BE2C (cell line): ENCODE results near the gene NCBP1.

Source experiments
- DNase-seq: peaks from one replicate; pipeline ENCODE4 v3.0.0-alpha.2; 2020
- H3K27me3 ChIP-seq: fragments of 250-450 bp; sonication (Bioruptor Pico); 2 replicates; pipeline ENCODE4 v1.5.1; 2020; ENCODE audit warnings: mild to moderate bottlenecking
- H3K36me3 ChIP-seq: fragments of 250-450 bp; sonication (Bioruptor Pico); 2 replicates; pipeline ENCODE4 v1.5.1; 2020; ENCODE audit warnings: mild to moderate bottlenecking
- H3K4me1 ChIP-seq: fragments of 250-450 bp; sonication (Bioruptor Pico); 2 replicates; pipeline ENCODE4 v1.5.1; 2020
- H3K4me3 ChIP-seq: 2 replicates; pipeline ENCODE4 v1.5.1; 2011; ENCODE audit warnings: low read depth, low read length
- H3K9me3 ChIP-seq: fragments of 250-450 bp; sonication (Bioruptor Pico); 2 replicates; pipeline ENCODE4 v1.5.1; 2020
- CTCF ChIP-seq: IDR thresholded peaks from 2 replicates; pipeline ENCODE4 v1.5.1; 2012; ENCODE audit warnings: mild to moderate bottlenecking, low read depth, low read length

Gene NCBP1

DNA sequence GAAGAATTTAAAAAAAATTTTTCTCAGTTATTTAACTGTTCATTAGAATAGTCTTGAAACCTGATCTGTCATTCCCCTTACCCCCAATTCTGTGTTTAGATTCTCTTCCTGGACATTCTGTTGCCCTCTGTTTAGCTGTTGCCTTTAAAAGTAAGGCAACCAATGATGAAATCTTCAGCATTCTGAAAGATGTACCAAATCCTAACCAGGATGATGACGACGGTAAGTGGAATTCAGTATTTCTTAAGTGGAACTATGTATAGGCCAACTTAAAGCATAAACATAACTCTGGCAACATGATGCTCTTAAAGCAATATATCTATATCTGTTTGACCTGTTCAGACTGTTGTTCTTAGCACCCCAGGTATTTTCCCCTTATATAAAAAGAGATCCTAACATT, 27.2 kb downstream of the NCBP1 start:
- Histone ChIP-seq H3K27me3 (no peaks in the 10 kb centered on the region), H3K4me3 (no peak overlapping the region), H3K4me1 (no peaks in the 10 kb centered on the region), H3K9me3 (no peaks in the 10 kb centered on the region), H3K36me3 (peaks cover 88% of the 10 kb centered on the region)
- DNase-seq, result no peak
- no peak for TF ChIP-seq CTCF

DNA sequence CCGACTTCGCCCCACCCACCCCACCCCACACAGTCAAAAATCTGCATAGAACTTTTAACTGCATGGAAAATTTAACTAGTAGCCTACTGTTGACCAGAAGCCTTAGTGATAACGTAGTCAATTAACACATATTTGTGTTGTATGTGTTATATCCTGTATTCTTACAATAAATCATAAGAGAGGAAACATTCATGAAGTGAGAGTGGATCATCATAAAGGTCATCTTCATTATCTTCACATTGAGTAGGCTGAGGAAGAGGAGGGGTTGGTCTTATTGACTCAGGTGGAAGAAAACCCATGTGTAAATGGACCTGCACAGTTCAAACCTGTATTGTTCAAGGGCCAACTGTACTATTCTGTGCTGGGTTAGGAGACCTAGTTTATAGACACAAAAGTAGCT, 32.1 kb downstream of the NCBP1 start:
- H3K4me3 ChIP-seq, result no peak overlapping the region
- no peak for DNase-seq
- H3K27me3 ChIP-seq, result no peaks in the 10 kb centered on the region
- TF ChIP-seq CTCF, result no peak
- peaks cover 3% of the 10 kb centered on the region; the same call in 1 of the 2 replicates for H3K4me1 ChIP-seq
- H3K9me3 ChIP-seq, result no peaks in the 10 kb centered on the region
- H3K36me3 ChIP-seq, result peaks cover 94% of the 10 kb centered on the region

DNA sequence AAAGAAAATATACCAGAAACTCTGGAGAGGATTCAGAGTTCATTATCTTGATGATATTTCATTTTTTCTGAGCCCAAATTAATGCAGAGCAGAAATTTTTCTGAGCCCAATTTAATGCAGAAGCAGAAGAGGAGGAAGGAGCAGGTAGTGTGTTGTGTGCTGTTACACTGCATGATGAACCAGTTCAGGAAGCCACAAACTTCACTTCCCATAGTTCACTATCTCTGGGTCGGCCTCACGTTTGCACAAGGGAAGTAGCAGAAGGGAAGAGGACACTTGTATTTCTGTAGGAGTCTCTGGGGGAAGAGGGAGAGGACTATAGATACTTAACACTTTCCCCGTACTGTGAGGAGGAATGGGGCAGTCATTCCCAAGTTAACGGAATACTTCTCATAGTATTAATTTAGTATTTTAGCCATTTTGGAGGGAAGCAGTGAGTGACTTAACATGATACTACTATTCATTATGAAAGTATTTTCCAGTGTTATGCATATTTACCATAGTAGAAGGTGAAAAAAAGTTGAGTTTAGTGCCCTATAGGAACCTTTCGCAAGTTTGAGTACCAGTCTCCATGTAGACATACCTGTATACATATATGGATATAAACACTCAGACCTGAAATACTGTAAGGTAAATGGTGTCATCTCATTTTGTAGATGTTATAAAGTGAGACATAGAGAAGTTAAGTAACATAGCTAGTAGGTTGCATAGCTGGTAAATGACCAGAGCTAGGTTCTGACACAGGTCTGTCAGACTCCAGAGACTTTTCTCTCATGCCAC, 33.5 kb downstream of the NCBP1 start:
- Histone ChIP-seq H3K9me3 (no peaks in the 10 kb centered on the region), H3K4me1 (peaks cover 5% of the 10 kb centered on the region; the same call in 1 of the 2 replicates), H3K36me3 (peaks cover 98% of the 10 kb centered on the region), H3K4me3 (no peak overlapping the region), H3K27me3 (no peaks in the 10 kb centered on the region)
- no peak for TF ChIP-seq CTCF
- DNase-seq, result no peak

DNA sequence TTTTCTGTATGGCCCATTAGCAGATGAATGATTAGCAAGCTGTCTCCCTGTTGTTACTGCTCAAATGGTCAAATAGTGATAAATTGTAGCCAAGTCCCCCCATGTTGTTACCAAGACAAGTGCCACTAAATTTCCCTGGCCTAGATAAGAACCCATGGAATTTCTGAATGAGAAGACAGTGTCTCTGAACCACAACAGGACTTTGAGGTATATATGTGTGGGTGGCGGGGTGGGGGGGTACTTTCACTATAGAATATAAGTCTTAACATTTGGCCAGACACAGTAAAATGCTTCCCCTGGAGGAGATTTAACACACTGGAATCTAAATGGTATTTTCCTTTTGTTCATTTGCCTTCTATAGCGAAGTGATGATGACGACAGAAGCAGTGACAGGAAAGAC, 34.9 kb downstream of the NCBP1 start:
- no peak for DNase-seq
- peaks cover 98% of the 10 kb centered on the region for H3K36me3 ChIP-seq
- H3K9me3 ChIP-seq, result no peaks in the 10 kb centered on the region
- TF ChIP-seq CTCF, result no peak
- H3K4me3 ChIP-seq, result no peak overlapping the region
- H3K4me1 ChIP-seq, result peaks cover 5% of the 10 kb centered on the region; the same call in 1 of the 2 replicates
- no peaks in the 10 kb centered on the region for H3K27me3 ChIP-seq

- H3K36me3 ChIP-seq, result peaks cover 99% of the 10 kb centered on the region
- H3K27me3 ChIP-seq, result no peaks in the 10 kb centered on the region
- H3K4me1 ChIP-seq, result peaks cover 5% of the 10 kb centered on the region; the same call in 1 of the 2 replicates
- H3K4me3 ChIP-seq, result no peak overlapping the region
- H3K9me3 ChIP-seq, result no peaks in the 10 kb centered on the region
- TF ChIP-seq CTCF, result no peak
- no peak for DNase-seq
These were observed 37.0 kb downstream of the NCBP1 start for GRCh38 chr9:97670586-97670985.

DNA sequence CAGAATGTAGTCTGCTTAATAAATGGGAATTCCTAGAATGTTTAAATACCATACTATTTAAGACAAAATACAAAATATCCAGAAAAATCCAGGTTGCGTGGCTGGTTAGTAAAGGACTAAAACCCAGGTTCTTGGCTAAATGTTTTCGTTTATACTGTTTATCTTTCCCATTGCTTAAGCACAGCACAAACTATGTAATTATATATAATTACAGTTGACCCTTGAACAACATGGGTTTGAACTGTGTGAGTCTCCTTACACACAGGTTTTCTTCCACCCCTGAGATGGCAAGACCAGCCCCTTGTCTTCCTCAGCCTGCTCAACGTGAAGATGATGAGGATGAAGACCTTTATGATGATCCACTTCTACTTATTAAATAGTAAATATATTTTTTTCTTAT, 38.8 kb downstream of the NCBP1 start:
- Histone ChIP-seq H3K27me3 (no peaks in the 10 kb centered on the region), H3K4me1 (peaks cover 5% of the 10 kb centered on the region; the same call in 1 of the 2 replicates), H3K9me3 (no peaks in the 10 kb centered on the region), H3K4me3 (no peak overlapping the region), H3K36me3 (peaks cover 92% of the 10 kb centered on the region)
- no peak for DNase-seq
- TF ChIP-seq CTCF, result no peak
